Cardiac muscle cell (in vitro differentiated cells and primary cell): ENCODE data around the gene NCK1. TPM values are rescaled to one million over a fixed set of nuclear protein-coding genes. Genes with fewer than 3 reads are reported as not detected.
A peak's percentile ranks its signal among the peaks of the same experiment; 100 is the strongest.

Source experiments
- DNase-seq, 2 donors: peaks; one replicate each; pipeline versions ENCODE4 v3.0.0 to v3.0.0-alpha.2; 2010 to 2017; ENCODE audit warnings: low read depth in 1 of 2, low spot score in 1 of 2
- H3K27ac ChIP-seq: fragments of 200-600 bp; sonication (generic); 2 replicates; pipeline ENCODE4 v1.5.1; 2016
- H3K27me3 ChIP-seq: fragments of 200-600 bp; sonication (generic); 2 replicates; pipeline ENCODE4 v1.6.0; 2016; ENCODE audit warnings: control low read depth
- H3K36me3 ChIP-seq: fragments of 200-600 bp; sonication (generic); 2 replicates; pipeline ENCODE4 v1.5.1; 2016; ENCODE audit warnings: control low read depth
- H3K4me1 ChIP-seq: fragments of 200-600 bp; sonication (generic); 2 replicates; pipeline ENCODE4 v1.8.1; 2017; ENCODE audit warnings: low read depth, mild to moderate bottlenecking, mixed run types
- H3K4me3 ChIP-seq: fragments of 200-600 bp; sonication (generic); 2 replicates; pipeline ENCODE4 v1.5.1; 2016; ENCODE audit warnings: mild to moderate bottlenecking
- H3K9me3 ChIP-seq: fragments of 200-600 bp; sonication (generic); 2 replicates; pipeline ENCODE4 v1.5.1; 2017; ENCODE audit warnings: low read depth, mild to moderate bottlenecking, control low read depth
- polyA plus RNA-seq: library from polyadenylated mRNA; unstranded; fragments of >200 nt; fragmentation: Nextera tagmentation; extraction: Ambion mirVana; gene quantifications from 2 replicates; pipeline ENCODE4 v1.2.1, GENCODE V29; 2016
- total RNA-seq: library from RNA; depleted of rRNA; stranded (reverse); fragments of >200 nt; gene quantifications from 2 replicates; pipeline ENCODE4 v1.2.3, GENCODE V29; 2016
- TF ChIP-seq, protein P1 (sequence below): IDR thresholded peaks from 2 replicates; pipeline ENCODE4 v1.5.1; 2012; ENCODE audit warnings: low read depth, mild to moderate bottlenecking, low read length

The NCK1 gene
- total and polyA plus RNA-seq, 2 experiments from 2014 or later = 24.6 to 30.3 TPM

DNA sequence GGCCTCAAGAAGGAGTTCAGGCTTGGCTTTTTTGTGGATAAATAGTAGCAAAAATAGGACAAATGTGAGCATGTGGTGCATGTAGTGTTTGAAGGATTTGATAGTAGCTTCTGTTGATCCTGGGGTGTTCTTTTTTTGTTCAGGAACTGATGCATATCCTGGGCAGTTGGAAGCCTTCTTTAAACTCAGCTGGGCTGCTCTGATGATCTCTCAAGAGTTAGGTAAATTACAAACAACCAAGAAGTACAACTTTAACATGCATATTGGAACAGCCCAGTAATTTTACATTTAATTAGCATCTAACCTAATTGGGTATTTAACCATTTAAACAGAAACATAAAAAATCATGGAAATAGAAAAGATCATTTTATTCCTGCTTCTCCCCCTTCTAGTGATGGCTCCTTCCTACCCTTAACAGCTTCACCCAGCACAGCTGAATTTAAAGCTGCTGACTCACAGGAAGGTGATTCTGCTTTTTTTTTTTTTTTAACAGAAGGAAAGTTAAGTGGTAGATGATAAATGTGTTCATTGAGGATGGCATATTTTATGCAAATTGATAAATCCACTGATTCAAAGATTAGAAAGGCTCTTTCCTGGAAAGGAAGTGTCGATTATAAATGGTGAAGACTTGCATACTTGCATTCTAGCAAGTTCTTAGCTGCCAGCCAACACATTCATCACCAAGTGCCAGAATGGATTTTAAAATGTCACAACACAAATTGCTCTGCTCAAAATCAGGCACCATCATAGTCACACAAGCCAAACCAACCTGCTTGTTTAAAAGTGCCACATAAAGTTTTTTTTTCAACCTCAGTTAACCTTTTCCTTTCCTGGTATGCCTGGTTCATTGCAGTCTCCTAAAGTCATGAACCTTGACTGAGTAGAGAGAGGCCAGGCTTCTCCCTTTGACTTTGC lies 23.1 kb upstream of the NCK1 start:
- DNase-seq = peak in 1 of 2 donors; percentile 44
- TF ChIP-seq, protein P1, sequence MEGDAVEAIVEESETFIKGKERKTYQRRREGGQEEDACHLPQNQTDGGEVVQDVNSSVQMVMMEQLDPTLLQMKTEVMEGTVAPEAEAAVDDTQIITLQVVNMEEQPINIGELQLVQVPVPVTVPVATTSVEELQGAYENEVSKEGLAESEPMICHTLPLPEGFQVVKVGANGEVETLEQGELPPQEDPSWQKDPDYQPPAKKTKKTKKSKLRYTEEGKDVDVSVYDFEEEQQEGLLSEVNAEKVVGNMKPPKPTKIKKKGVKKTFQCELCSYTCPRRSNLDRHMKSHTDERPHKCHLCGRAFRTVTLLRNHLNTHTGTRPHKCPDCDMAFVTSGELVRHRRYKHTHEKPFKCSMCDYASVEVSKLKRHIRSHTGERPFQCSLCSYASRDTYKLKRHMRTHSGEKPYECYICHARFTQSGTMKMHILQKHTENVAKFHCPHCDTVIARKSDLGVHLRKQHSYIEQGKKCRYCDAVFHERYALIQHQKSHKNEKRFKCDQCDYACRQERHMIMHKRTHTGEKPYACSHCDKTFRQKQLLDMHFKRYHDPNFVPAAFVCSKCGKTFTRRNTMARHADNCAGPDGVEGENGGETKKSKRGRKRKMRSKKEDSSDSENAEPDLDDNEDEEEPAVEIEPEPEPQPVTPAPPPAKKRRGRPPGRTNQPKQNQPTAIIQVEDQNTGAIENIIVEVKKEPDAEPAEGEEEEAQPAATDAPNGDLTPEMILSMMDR = no peak
- no peaks in the 10 kb centered on the region for H3K4me1 ChIP-seq
- H3K27me3 ChIP-seq = no peaks in the 10 kb centered on the region
- H3K4me3 ChIP-seq = no peak overlapping the region
- no peaks in the 10 kb centered on the region for H3K9me3 ChIP-seq
- H3K36me3 ChIP-seq = no peaks in the 10 kb centered on the region
- H3K27ac ChIP-seq = no peak overlapping the region

- Histone ChIP-seq H3K4me3 (no peak overlapping the region), H3K27ac (no peak overlapping the region), H3K9me3 (no peaks in the 10 kb centered on the region), H3K36me3 (no peaks in the 10 kb centered on the region), H3K27me3 (no peaks in the 10 kb centered on the region), H3K4me1 (no peaks in the 10 kb centered on the region)
- TF ChIP-seq, protein P1 = no peak
- no peak for DNase-seq
Observed at GRCh38 chr3:136839556-136839931, 22.5 kb upstream of the NCK1 start.

GRCh38 chr3:136840252-136840651 lies 21.8 kb upstream of the NCK1 start:
- no peak for DNase-seq
- no peaks in the 10 kb centered on the region for H3K9me3 ChIP-seq
- no peaks in the 10 kb centered on the region for H3K4me1 ChIP-seq
- no peaks in the 10 kb centered on the region for H3K27me3 ChIP-seq
- no peak overlapping the region for H3K4me3 ChIP-seq
- no peak overlapping the region for H3K27ac ChIP-seq
- TF ChIP-seq, protein P1 = no peak
- no peaks in the 10 kb centered on the region for H3K36me3 ChIP-seq

- Histone ChIP-seq H3K4me3 (no peak overlapping the region), H3K9me3 (no peaks in the 10 kb centered on the region), H3K36me3 (no peaks in the 10 kb centered on the region), H3K4me1 (no peaks in the 10 kb centered on the region), H3K27ac (no peak overlapping the region), H3K27me3 (no peaks in the 10 kb centered on the region)
- no peak for DNase-seq
- TF ChIP-seq, protein P1 = no peak
Observed at GRCh38 chr3:136842294-136842693, 19.7 kb upstream of the NCK1 start.

- Histone ChIP-seq H3K4me1 (no peaks in the 10 kb centered on the region), H3K9me3 (no peaks in the 10 kb centered on the region), H3K27me3 (no peaks in the 10 kb centered on the region), H3K27ac (no peak overlapping the region), H3K4me3 (no peak overlapping the region), H3K36me3 (no peaks in the 10 kb centered on the region)
- DNase-seq = no peak
- TF ChIP-seq, protein P1 = no peak
Observed at GRCh38 chr3:136844724-136845123, 17.3 kb upstream of the NCK1 start.
